Activated T-cell treated with anti-CD3 and anti-CD28 coated beads, Interleukin-2, amount 50 U/mL, for 48 hours (primary cell): Measurements from ENCODE around the gene DUSP5.

ENCODE experiments used
- DNase-seq, 2 experiments: peaks; one replicate each; pipeline ENCODE4 v3.0.0-alpha.2; 2020

Gene DUSP5

GRCh38 chr10:110481919-110482318 is 15.8 kb upstream of the DUSP5 start:
- DNase-seq, result no peak

- no peak for DNase-seq
Observed at GRCh38 chr10:110483633-110484032, 14.1 kb upstream of the DUSP5 start.

GRCh38 chr10:110485541-110485940 is 12.2 kb upstream of the DUSP5 start:
- no peak for DNase-seq

- no peak for DNase-seq
Observed at GRCh38 chr10:110486680-110487410, 10.9 kb upstream of the DUSP5 start.

- no peak for DNase-seq
Observed at GRCh38 chr10:110487411-110488331, 10.0 kb upstream of the DUSP5 start.

GRCh38 chr10:110488332-110488681 is 9.4 kb upstream of the DUSP5 start:
- DNase-seq, result no peak

- no peak for DNase-seq
Observed at GRCh38 chr10:110488940-110489339, 8.8 kb upstream of the DUSP5 start.

GRCh38 chr10:110490640-110491039 is 7.1 kb upstream of the DUSP5 start:
- DNase-seq, result no peak

GRCh38 chr10:110491346-110491745 is 6.4 kb upstream of the DUSP5 start:
- DNase-seq, result no peak

- DNase-seq, result no peak
Observed at GRCh38 chr10:110492069-110492822, 5.5 kb upstream of the DUSP5 start.

- no peak for DNase-seq
Observed at GRCh38 chr10:110493832-110494426, 3.8 kb upstream of the DUSP5 start.

- no peak for DNase-seq
Observed at GRCh38 chr10:110494532-110494931, 3.2 kb upstream of the DUSP5 start.

GRCh38 chr10:110495731-110496552 is 1.8 kb upstream of the DUSP5 start:
- DNase-seq, result peak; percentile 75 to 80

- no peak for DNase-seq
Observed at GRCh38 chr10:110496553-110497437, 912 bp upstream of the DUSP5 start.

GRCh38 chr10:110498087-110498981 is 627 bp downstream of the DUSP5 start:
- peak; percentile 63 to 75 for DNase-seq

- DNase-seq, result peak; percentile 60 to 66
Observed at GRCh38 chr10:110498982-110499795, 1.5 kb downstream of the DUSP5 start.

- no peak for DNase-seq
Observed at GRCh38 chr10:110499796-110500514, 2.2 kb downstream of the DUSP5 start.

- no peak for DNase-seq
Observed at GRCh38 chr10:110500515-110500905, 2.8 kb downstream of the DUSP5 start.
